Measurements from ENCODE around the gene NNMT. TPM values are rescaled to one million over a fixed set of nuclear protein-coding genes. Genes with fewer than 3 reads are reported as not detected.

NNMT gene
- total RNA-seq, 4 donors from 2014 or later, result 4.6 to 362 (median 116) TPM

DNA sequence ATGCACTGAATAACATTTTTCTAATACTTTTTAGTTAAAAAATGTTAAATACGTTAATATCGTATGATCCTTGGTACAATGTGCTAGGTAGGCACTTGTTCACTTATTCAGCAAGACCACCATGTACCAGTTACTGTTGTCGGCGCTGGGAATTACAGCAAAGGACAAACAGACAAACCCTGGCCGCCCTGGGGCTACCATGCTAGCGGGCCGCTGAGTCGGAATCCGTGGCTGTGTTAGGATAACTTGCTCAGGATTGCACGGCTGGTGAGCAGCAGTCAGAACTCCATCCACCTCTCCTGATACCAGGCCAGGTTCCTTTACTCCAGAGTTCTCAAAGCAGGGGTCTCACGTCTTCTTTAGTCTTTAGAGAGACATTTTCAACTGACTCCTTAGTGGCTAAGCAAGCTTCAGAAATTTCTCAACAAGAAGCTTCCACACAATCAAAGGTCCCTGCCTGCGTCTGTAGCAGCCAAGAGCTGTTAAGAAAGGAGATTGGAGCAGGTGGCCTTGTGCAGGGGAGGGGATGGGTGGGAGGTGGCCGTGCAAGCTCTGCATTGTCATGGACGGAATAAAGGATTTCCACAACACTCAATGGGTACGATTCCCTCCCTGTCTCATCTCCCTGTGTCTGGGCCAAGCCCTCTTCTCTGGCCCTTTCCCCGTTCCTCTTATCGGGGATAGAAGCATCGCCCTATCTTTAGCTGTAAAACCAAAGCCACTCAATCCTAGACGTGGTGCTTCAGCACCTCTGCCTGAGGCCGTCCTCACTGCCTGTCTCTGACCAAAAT, 39.8 kb upstream of the NNMT start:
- H3K36me3 ChIP-seq, result no peaks in the 10 kb centered on the region
- intact Hi-C loops (cut with DNase I; ENCODE audit: low total_unique reads), result loop anchor here (10.0 kb wide), 2 partner anchors 62 to 92 kb away; no protein-coding TSS in a partner anchor
- no peak for DNase-seq

GRCh38 chr11:114256967-114257286, 39.3 kb upstream of the NNMT start:
- no peaks in the 10 kb centered on the region for H3K36me3 ChIP-seq
- DNase-seq, result no peak
- intact Hi-C loops (cut with DNase I; ENCODE audit: low total_unique reads), result loop anchor here (10.0 kb wide), 2 partner anchors 62 to 92 kb away; no protein-coding TSS in a partner anchor

More for the DNA sequence above, 39.8 kb upstream of the NNMT start:
- Histone ChIP-seq H3K4me1 (peaks cover 5 to 7% of the 10 kb centered on the region in 2 donors), H3K27me3 (no peaks in the 10 kb centered on the region), H3K9me3 (no peaks in the 10 kb centered on the region), H3K4me3 (no peak overlapping the region), H3K27ac (peak overlapping the region; percentile 92 to 93)
- no peak for TF ChIP-seq CTCF (IDR thresholded peaks at IDR 0.05)
- TF ChIP-seq POLR2A (IDR thresholded peaks at IDR 0.05), result no peak

DNA sequence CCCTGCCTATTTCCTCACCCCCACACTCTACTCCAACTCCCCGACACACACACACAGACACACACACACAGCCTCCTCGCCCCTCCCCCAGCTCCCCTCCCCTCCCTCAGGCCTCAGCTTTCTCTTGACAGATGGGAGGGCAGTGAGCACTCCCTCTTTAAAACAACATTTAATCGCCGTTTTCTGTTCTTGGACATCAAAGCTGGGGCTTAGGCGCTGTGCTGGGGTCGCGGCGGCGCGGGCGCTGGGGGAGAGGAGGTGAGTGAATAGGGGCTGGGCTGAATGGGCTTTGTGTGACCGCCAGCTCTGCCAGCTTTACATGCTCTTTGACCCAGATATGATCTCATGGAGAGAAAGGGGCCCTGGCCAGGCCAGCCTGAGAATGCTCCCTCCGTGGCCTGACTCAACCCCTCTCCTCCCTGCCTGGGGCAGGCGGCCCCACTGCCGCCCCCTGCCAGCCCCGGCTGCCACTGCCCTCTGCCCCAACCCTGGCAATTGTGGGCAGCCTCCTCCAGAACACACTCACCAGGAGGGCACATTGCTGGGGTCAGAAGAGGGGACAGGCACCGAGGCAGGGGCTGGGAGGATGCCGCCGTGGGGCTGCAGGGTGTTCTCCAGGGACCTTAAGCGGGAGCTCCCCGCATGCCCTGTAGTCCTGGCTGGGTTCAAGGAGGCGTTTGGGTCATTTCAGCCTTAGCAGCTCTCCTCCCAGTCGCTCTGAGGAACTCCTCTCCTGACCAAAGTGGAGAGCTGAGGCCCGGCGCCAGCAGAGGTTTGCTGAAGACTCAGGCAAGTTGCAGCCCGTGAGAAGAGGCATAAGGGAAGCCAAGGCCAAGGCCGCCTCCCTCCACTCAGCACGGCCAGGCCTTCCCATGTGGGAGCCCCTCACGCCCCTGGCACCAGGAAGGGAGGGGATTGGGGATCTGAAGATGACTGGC, 38.3 kb upstream of the NNMT start:
- Histone ChIP-seq H3K9me3 (no peaks in the 10 kb centered on the region), H3K36me3 (no peaks in the 10 kb centered on the region), H3K4me1 (peaks cover 0 to 5% of the 10 kb centered on the region in 2 donors), H3K4me3 (peak overlapping the region; percentile 21 to 42), H3K27ac (peak overlapping the region; percentile 92 to 93), H3K27me3 (no peaks in the 10 kb centered on the region)
- peak; percentile 68 to 84 for DNase-seq
- intact Hi-C loops (cut with DNase I; ENCODE audit: low total_unique reads), result loop anchor here (10.0 kb wide), 2 partner anchors 63 to 93 kb away; no protein-coding TSS in a partner anchor
- TF ChIP-seq POLR2A (IDR thresholded peaks at IDR 0.05) (peak in 1 of 2 donors; percentile 9), CTCF (IDR thresholded peaks at IDR 0.05) (peak in 2 of 4 experiments; percentile 32)

More at GRCh38 chr11:114256967-114257286, 39.3 kb upstream of the NNMT start:
- no peak overlapping the region for H3K4me3 ChIP-seq
- H3K4me1 ChIP-seq, result peaks cover 3 to 5% of the 10 kb centered on the region in 2 donors
- TF ChIP-seq CTCF (IDR thresholded peaks at IDR 0.05), result no peak
- no peak for TF ChIP-seq POLR2A (IDR thresholded peaks at IDR 0.05)
- H3K27ac ChIP-seq, result peak overlapping the region; percentile 92 to 93
- no peaks in the 10 kb centered on the region for H3K27me3 ChIP-seq
- no peaks in the 10 kb centered on the region for H3K9me3 ChIP-seq

GRCh38 chr11:114258696-114259095, 37.5 kb upstream of the NNMT start:
- H3K27ac ChIP-seq, result peak overlapping the region; percentile 92 to 93

More at GRCh38 chr11:114258696-114259095, 37.5 kb upstream of the NNMT start:
- TF ChIP-seq CTCF (IDR thresholded peaks at IDR 0.05) (no peak), POLR2A (IDR thresholded peaks at IDR 0.05) (no peak)
- intact Hi-C loops (cut with DNase I; ENCODE audit: low total_unique reads), result loop anchor here (10.0 kb wide), 2 partner anchors 64 to 94 kb away; no protein-coding TSS in a partner anchor
- Histone ChIP-seq H3K4me1 (peaks cover 0 to 5% of the 10 kb centered on the region in 2 donors), H3K36me3 (no peaks in the 10 kb centered on the region), H3K27me3 (no peaks in the 10 kb centered on the region), H3K4me3 (peak overlapping the region; percentile 21 to 42), H3K9me3 (no peaks in the 10 kb centered on the region)
- no peak for DNase-seq
